Lung (tissue), 12 donors: Measurements from ENCODE around the gene NCAPG2. TPM values are rescaled to one million over a fixed set of nuclear protein-coding genes. Genes with fewer than 3 reads are reported as not detected.

ENCODE experiments used
- ATAC-seq: fragments of 200-7000 bp; cut with Tn5 transposase; one replicate; pipeline ENCODE4 v1.9.1; 2020; ENCODE audit warnings: moderate number of reproducible peaks; ENCODE audit not compliant: insufficient read depth, low FRiP score
- DNase-seq, 3 donors: peaks; one replicate each; pipeline ENCODE4 v3.0.0-alpha.2; 2013 to 2017
- H3K27ac ChIP-seq, 2 donors: one replicate each; pipeline ENCODE4 v1.5.1; 2013; ENCODE audit warnings: mild to moderate bottlenecking in 2 of 2, moderate library complexity in 2 of 2, control low read depth in 1 of 2, inconsistent platforms in 1 of 2, low read depth in 1 of 2, low read length in 1 of 2
- H3K27me3 ChIP-seq, 3 donors: one replicate each; pipeline ENCODE4 v1.5.1; 2013; ENCODE audit warnings: low read length in 2 of 3; ENCODE audit not compliant: control insufficient read depth in 3 of 3, insufficient read depth in 3 of 3
- H3K36me3 ChIP-seq, 4 donors: one replicate each; pipeline ENCODE4 v1.5.1; 2013; ENCODE audit warnings: low read length in 4 of 4, mild to moderate bottlenecking in 1 of 4, moderate library complexity in 1 of 4; ENCODE audit not compliant: control insufficient read depth in 4 of 4, insufficient read depth in 4 of 4
- H3K4me1 ChIP-seq, 5 donors: one replicate each; pipeline ENCODE4 v1.5.1; 2013; ENCODE audit warnings: low read length in 5 of 5, mild to moderate bottlenecking in 2 of 5, moderate library complexity in 1 of 5; ENCODE audit not compliant: control insufficient read depth in 5 of 5, insufficient read depth in 5 of 5
- H3K4me3 ChIP-seq: one replicate; pipeline ENCODE4 v1.5.1; 2013; ENCODE audit warnings: mild to moderate bottlenecking, control low read depth, moderate library complexity
- H3K9ac ChIP-seq, 2 donors: one replicate each; pipeline ENCODE4 v1.5.1; 2013; ENCODE audit warnings: low read length in 2 of 2, control low read depth in 1 of 2; ENCODE audit not compliant: insufficient read depth in 1 of 2
- H3K9me3 ChIP-seq, 4 donors: one replicate each; pipeline ENCODE4 v1.5.1; 2013; ENCODE audit warnings: low read length in 3 of 4, mild to moderate bottlenecking in 1 of 4, moderate library complexity in 1 of 4; ENCODE audit not compliant: control insufficient read depth in 4 of 4, insufficient read depth in 3 of 4
- CTCF ChIP-seq: IDR thresholded peaks from 2 replicates; pipeline ENCODE4 v1.5.1; 2012; ENCODE audit warnings: mild to moderate bottlenecking; ENCODE audit errors: control extremely low read depth, extremely low read depth
- WGBS, 2 donors: extraction: QIAGEN DNeasy Blood & Tissue Kit; methylation state at CpG; one replicate each; pipeline ENCODE4 v1.1.7; 2013; 5-methylcytosine and 5-hydroxymethylcytosine counted together
- polyA plus RNA-seq, 2 donors: library from polyadenylated mRNA; stranded (reverse); fragments of 200-250 nt; gene quantifications; one replicate each; pipeline ENCODE4 v1.2.1, GENCODE V29; 2013
- total RNA-seq, 2 donors: library from RNA; depleted of rRNA in 1 of 2; stranded (reverse); fragments of >200 nt in 1 of 2; gene quantifications; one replicate each; pipeline ENCODE4 v1.2.1, GENCODE V29; 2014 to 2021
- donor health status: control.
- donor health status: control.
- donor health status: Bipolar disorder and iron deficiency.
- donor health status: healthy.
- donor health status: DM: yes; HTN: yes; CAD: no.

The NCAPG2 gene
- total and polyA plus RNA-seq, 4 donors: 2.1 to 13.5 (median 6.9) TPM

GRCh38 chr7:158588085-158588877 lies 116.3 kb downstream of the NCAPG2 start:
- H3K36me3 ChIP-seq: no peaks in the 10 kb centered on the region
- peaks cover 0 to 12% (median 9%) of the 10 kb centered on the region in 5 donors for H3K4me1 ChIP-seq
- no peak for ATAC-seq
- H3K4me3 ChIP-seq: no peak overlapping the region
- peaks cover 8 to 37% (median 23%) of the 10 kb centered on the region in 3 donors for H3K27me3 ChIP-seq
- H3K9ac ChIP-seq: no peak overlapping the region
- WGBS, 2 donors: 12 to 13% methylated on average over 58 to 63 of the region's 63 CpGs
- peaks cover 0 to 12% (median 0%) of the 10 kb centered on the region in 4 donors for H3K9me3 ChIP-seq
- DNase-seq: no peak
- no peak overlapping the region for H3K27ac ChIP-seq
- no peak for TF ChIP-seq CTCF

- ATAC-seq: peak; percentile 87
- peaks cover 0 to 8% (median 0%) of the 10 kb centered on the region in 4 donors for H3K9me3 ChIP-seq
- H3K9ac ChIP-seq: no peak within 1 kb of the TSS
- H3K4me1 ChIP-seq: peaks cover 0 to 12% (median 9%) of the 10 kb centered on the region in 5 donors
- H3K27me3 ChIP-seq: peaks cover 8 to 42% (median 23%) of the 10 kb centered on the region in 3 donors
- no peak within 1 kb of the TSS for H3K4me3 ChIP-seq
- H3K27ac ChIP-seq: no peak within 1 kb of the TSS
- no peak for TF ChIP-seq CTCF
- DNase-seq: peak; percentile 63 to 79 (median 79)
- no peaks in the 10 kb centered on the region for H3K36me3 ChIP-seq
- 2 to 5% methylated on average over 35 to 105 of the region's 110 CpGs for WGBS, 2 donors
These were observed 117.2 kb downstream of the NCAPG2 start, which contains the start of gene PTPRN2 for GRCh38 chr7:158587162-158588084. TSS of gene PTPRN2 (minus strand) at chr7:158587823.

GRCh38 chr7:158586499-158587161 lies 118.0 kb downstream of the NCAPG2 start:
- H3K9ac ChIP-seq: no peak overlapping the region
- no peak overlapping the region for H3K27ac ChIP-seq
- WGBS, 2 donors: 5 to 7% methylated on average over 39 to 63 of the region's 63 CpGs
- DNase-seq (no peak), ATAC-seq (no peak)
- peaks cover 0 to 3% (median 0%) of the 10 kb centered on the region in 4 donors for H3K9me3 ChIP-seq
- no peak for TF ChIP-seq CTCF
- peaks cover 8 to 39% (median 23%) of the 10 kb centered on the region in 3 donors for H3K27me3 ChIP-seq
- peaks cover 0 to 12% (median 9%) of the 10 kb centered on the region in 5 donors for H3K4me1 ChIP-seq
- H3K4me3 ChIP-seq: no peak overlapping the region
- H3K36me3 ChIP-seq: no peaks in the 10 kb centered on the region
